ENCODE data around the gene SNRPE. TPM values are rescaled to one million over a fixed set of nuclear protein-coding genes. Genes with fewer than 3 reads are reported as not detected.

Gene SNRPE
- total RNA-seq, 1 experiment from 2014 or later = 326 TPM

DNA sequence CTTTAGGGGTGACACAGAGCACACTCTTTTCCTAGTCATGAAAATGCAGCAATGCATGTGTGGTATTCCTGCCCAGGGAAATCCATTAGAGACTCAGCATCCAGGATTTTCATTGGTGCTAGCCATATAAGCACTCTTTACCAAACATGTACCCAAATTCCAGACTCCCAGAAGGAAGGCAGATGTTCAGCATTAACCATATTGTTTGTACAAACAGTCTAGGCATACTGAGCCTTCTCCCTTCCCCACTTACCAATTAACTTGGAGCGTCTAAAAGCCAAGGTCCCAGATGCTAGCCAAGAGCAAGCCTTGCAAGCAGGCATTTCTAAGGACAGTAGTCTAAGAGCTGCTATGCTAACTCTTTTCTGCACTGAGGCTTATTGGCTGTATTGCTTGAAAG lies 38.1 kb upstream of the SNRPE start:
- Histone ChIP-seq H2BK12ac (ENCODE audit: insufficient read length, low read depth, low read length) (no peak overlapping the region), H3K4ac (ENCODE audit: low read depth, low read length) (no peak overlapping the region), H3K14ac (ENCODE audit: insufficient read depth, low read length) (no peak overlapping the region), H4K8ac (replicated peaks; ENCODE audit: insufficient read length, low read depth, low read length) (no peak overlapping the region), H2BK120ac (ENCODE audit: low read depth, low read length, poor library complexity, severe bottlenecking) (no peak overlapping the region), H2AFZ (ENCODE audit: low read length) (no peak overlapping the region), H2BK15ac (ENCODE audit: low read depth, low read length) (no peak overlapping the region), H3K27ac (ENCODE audit: insufficient read length, low read depth, low read length) (no peak overlapping the region), H3K23me2 (ENCODE audit: insufficient read length, low read depth, low read length, poor library complexity, severe bottlenecking) (no peaks in the 10 kb centered on the region), H3K9ac (ENCODE audit: extremely low read depth, insufficient read length, low read length) (no peak overlapping the region), H4K91ac (ENCODE audit: insufficient read length, low read depth, low read length) (no peak overlapping the region), H2BK20ac (ENCODE audit: low read depth, low read length, poor library complexity, severe bottlenecking) (no peak overlapping the region), H3K4me2 (ENCODE audit: insufficient read depth, insufficient read length, low read length) (no peak overlapping the region), H3K27me3 (ENCODE audit: insufficient read depth, low read length) (no peaks in the 10 kb centered on the region), H4K20me1 (ENCODE audit: control insufficient read depth, insufficient read depth, insufficient read length) (no peaks in the 10 kb centered on the region), H4K5ac (ENCODE audit: insufficient read length, low read depth, low read length) (no peak overlapping the region), H3K79me1 (ENCODE audit: insufficient read depth, low read depth, low read length, poor library complexity, severe bottlenecking) (peaks cover 2% of the 10 kb centered on the region), H3K9me3 (ENCODE audit: control insufficient read depth, low read depth, low read length) (no peaks in the 10 kb centered on the region), H3K79me2 (ENCODE audit: insufficient read depth, low read length) (no peaks in the 10 kb centered on the region; the same call in 1 of the 2 replicates), H3K23ac (ENCODE audit: insufficient read length, low read depth, low read length) (no peak overlapping the region), H2BK5ac (ENCODE audit: insufficient read length, low read length) (no peak overlapping the region), H3K56ac (ENCODE audit: insufficient read length, low read depth, low read length) (no peak overlapping the region), H3K18ac (ENCODE audit: insufficient read length, low read depth, low read length) (no peak overlapping the region), H3T11ph (ENCODE audit: low read length) (no peak overlapping the region), H2AK5ac (ENCODE audit: insufficient read length, low read length) (no peak overlapping the region), H3K4me1 (ENCODE audit: insufficient read depth, low read length) (no peaks in the 10 kb centered on the region)
- H3K36me3 Mint-ChIP-seq (ENCODE audit: insufficient read depth in 1 of 3, low read depth in 3 of 3) = peaks cover 39 to 73% (median 70%) of the 10 kb centered on the region in 3 experiments
- peaks cover under 1% of the 10 kb centered on the region in 2 experiments; a peak in 2 of 4 replicates for H3K4me1 Mint-ChIP-seq
- WGBS (ENCODE audit: extremely low coverage, insufficient read length, low lambda C conversion rate) = no CpG with 5 or more reads among the region's 1 CpG
- no peak for DNase-seq
- no peak overlapping the region for H3K27ac Mint-ChIP-seq
- no peaks in the 10 kb centered on the region for H3K9me3 Mint-ChIP-seq
- no peaks in the 10 kb centered on the region for H3K27me3 Mint-ChIP-seq (ENCODE audit: low read depth)
- no peak overlapping the region for H3K4me3 Mint-ChIP-seq
- TF ChIP-seq, protein P1, sequence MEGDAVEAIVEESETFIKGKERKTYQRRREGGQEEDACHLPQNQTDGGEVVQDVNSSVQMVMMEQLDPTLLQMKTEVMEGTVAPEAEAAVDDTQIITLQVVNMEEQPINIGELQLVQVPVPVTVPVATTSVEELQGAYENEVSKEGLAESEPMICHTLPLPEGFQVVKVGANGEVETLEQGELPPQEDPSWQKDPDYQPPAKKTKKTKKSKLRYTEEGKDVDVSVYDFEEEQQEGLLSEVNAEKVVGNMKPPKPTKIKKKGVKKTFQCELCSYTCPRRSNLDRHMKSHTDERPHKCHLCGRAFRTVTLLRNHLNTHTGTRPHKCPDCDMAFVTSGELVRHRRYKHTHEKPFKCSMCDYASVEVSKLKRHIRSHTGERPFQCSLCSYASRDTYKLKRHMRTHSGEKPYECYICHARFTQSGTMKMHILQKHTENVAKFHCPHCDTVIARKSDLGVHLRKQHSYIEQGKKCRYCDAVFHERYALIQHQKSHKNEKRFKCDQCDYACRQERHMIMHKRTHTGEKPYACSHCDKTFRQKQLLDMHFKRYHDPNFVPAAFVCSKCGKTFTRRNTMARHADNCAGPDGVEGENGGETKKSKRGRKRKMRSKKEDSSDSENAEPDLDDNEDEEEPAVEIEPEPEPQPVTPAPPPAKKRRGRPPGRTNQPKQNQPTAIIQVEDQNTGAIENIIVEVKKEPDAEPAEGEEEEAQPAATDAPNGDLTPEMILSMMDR (conservative IDR thresholded peaks at IDR 0.05) = no peak

All from H9 (cell line).